ENCODE measurements around the gene CIC.
"Not testable (repeated sequence)": the region's sequence is repeated elsewhere in the genome, so short reads cannot be mapped to it uniquely, and the experiment has no call there.

CIC gene

DNA sequence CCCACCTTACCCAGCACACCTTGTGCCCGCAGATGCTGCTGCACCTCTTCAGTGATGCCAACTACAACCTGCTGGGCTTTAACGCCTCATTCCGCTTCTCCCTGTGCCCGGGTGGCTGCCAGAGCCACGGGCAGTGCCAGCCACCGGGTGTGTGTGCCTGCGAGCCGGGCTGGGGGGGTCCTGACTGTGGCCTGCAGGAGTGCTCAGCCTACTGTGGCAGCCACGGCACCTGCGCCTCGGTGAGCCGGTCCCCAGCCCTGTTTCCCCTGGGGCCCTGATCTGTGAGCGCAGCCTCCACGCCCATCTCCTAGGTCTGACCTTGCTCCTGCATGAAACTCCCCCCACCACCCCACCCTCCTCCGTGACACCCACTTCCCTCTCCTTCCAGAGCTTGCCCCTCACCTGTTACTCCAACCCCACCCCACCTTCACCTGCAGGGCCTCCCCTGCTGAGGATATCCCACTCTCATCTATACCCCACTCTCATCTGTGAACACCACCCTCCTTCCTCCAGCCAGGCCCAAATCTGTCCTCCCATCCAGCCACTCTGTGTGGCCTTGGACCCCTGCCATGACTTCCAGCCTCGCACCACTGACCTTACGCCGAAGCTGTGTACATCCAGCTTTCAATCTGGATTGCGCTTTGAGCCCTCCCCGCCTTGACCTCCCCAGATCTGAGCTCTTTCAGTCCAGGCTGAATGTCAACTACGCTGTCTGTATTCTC, 65.1 kb downstream of the CIC start:
- no peak for DNase-seq

DNA sequence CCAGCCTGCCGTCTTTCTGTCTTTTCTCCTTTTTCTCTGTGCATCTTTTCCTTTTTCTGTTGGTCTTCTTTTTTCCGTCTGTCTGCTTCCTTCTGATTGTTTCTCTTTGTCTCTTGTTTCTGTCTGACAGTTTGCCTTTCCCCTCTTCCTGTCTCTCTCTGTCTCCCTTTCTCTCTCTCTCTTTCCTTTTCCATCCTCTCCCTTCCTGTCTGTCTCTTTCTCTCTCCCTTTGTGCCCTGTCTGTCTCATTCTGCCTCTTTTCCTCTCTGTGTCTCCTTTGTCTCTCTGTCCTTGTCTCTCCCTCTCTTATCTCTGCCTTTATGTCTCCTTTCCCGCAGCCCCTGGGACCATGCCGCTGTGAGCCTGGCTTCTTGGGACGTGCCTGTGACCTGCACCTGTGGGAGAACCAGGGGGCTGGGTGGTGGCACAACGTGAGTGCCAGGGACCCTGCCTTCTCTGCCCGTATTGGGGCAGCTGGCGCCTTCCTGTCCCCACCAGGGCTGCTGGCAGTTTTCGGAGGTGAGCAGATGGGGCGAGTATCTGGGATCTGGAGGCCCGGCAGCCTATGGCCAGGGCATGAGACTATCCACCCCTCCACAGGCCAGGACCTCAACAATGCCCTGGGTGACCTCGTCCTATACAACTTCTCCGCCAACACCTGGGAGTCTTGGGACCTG, 65.8 kb downstream of the CIC start:
- DNase-seq, result no peak

DNA sequence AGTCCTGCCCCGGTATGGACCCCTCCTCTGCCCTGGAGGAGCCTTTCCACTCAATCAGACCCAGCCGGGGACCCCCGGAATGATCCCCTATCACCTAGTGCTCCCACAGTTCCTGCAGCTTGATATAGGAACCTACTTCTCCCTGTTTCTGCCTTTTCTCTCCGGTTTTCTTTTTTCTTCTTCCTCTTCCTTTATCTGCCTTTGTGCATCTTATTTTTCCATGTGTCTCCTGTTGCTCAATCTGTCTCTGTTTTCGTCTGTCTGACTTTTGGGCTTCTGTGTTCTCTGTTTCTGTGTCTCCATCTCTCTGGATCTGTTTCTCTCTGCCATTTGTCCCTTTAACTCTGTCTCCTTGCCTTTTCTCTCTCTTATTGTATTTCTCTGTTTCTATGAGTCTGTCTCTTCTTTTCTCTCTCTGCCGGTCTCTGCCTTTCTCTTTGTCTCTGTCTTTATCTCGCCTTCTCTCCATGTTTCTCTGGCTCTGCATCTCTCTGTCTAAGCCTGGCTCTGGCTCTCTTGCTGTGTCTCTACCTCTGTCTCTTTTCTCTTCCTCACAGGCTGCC, 66.4 kb downstream of the CIC start:
- DNase-seq, result no peak

DNA sequence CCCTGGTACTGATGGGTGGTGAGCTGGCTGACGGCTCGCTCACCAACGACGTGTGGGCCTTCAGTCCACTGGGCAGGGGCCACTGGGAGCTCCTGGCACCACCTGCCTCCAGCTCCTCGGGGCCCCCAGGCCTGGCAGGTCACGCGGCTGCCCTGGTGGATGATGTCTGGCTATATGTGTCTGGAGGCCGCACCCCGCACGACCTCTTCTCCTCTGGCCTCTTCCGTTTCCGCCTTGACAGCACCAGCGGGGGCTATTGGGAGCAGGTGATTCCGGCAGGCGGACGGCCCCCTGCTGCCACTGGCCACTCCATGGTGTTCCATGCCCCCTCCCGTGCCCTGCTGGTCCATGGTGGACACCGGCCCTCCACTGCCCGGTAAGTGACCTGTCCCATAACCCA, 66.9 kb downstream of the CIC start:
- DNase-seq, result no peak

DNA sequence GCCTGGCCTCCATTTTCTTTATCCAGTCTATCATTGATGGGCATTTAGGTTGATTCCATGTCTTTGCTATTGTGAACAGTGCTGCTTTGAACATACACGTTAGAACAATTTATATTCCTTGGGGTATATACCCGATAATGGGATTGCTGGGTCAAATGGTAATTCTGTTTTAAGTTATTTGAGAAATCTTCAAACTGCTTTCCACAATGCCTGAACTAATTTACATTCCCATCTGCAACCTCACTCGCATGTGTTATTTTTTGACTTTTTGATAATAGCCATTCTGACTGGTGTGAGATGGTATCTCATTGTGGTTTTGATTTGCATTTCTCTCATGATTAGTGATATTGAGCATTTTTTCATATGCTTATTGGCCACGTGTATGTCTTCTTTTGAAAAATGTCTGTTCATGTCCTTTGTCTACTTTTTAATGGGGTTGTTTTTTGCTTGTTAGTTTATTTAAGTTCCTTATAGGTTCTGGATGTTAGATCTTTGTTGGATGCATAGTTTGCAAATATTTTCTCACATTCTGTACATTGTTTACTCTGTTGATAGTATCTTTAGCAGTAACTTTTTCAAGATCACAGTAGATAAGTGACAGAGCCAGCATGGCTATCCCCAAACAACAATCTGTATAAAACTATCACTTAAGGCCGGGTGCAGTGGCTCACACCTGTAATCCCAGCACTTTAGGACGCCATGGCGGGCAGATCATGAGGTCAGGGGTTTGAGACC, 70.2 kb downstream of the CIC start:
- not testable (repeated sequence) for DNase-seq

DNA sequence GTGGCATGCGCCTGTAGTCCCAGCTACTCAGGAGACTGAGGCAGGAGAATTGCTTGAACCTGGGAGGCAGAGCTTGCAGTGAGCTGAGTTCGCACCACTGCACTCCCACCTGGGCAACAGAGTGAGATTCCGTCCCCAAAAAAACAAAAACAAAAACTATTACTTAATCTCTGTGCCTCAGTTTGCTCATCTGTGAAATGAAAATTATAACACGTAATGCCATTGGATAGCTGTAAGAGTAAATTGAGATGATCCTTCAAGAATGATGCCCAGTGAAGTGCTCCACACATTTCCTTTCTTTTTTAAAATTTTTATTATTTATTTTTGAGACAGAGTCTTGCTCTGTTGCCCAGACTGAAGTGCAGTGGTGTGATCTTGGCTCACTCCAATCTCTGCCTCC, 70.9 kb downstream of the CIC start:
- not testable (repeated sequence) for DNase-seq

DNA sequence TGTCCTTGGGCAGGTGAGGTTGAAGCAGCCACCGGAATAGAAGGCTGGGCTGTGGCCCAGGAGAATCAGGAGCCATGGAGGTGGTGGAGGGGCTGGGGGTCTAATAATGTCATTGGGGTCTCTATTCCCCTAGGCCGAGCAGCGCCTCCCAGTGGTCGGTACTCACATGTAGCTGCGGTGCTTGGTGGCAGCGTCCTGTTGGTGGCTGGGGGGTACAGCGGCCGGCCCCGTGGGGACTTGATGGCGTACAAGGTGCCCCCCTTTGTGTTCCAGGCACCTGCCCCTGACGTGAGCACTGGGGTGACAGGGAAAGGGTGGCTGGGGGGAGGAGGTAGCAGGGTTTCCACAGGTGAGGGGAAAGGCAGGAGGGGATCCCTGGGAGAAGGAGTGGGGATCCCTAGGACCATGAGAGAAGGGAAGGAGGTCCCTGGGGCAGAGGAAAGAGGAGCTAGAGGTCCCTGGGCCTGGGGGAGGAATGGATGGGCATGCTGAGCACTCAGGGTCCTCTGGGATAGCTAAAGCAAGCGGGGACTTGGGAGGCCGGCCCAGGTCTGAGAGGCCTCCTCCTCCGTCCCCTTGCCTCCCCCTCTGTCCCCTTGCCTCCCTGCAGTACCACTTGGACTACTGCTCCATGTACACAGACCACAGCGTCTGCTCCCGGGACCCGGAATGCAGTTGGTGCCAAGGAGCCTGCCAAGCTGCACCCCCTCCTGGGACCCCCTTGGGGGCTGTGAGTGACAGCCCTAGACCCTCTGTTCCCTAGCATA, 74.5 kb downstream of the CIC start:
- no peak for DNase-seq

DNA sequence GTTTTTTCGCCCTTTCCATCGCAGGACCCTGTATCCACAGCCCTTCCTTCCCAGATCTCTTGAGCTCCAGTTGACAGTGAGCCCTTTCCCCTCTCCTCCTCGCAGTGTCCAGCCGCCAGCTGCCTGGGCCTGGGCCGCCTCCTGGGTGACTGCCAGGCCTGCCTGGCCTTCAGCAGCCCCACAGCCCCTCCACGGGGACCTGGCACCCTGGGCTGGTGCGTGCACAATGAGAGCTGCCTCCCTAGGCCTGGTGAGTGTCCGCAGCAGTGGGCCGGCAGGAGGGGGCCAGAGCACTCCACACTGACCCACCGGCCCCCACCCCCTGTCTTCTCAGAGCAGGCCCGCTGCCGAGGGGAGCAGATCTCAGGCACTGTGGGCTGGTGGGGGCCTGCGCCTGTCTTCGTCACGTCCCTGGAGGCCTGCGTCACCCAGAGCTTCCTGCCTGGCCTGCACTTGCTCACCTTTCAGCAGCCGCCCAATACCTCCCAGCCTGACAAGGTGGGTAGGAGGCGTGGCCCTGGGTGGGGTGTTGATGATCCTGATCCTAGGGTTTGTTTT, 75.4 kb downstream of the CIC start:
- no peak for DNase-seq
